SU-DHL-6 (cell line): ENCODE data around the gene SNTG2.

ENCODE experiments used
- H2AFZ ChIP-seq: fragments of 200-600 bp; sonication (generic); 2 replicates; pipeline ENCODE4 v1.6.1; 2014; ENCODE audit warnings: low read depth, mild to moderate bottlenecking, moderate library complexity, mixed read lengths, antibody characterized with exemption, low read length; ENCODE audit not compliant: severe bottlenecking
- H3F3A ChIP-seq: fragments of 200-600 bp; shearing (Covaris generic); 2 replicates; pipeline ENCODE4 v1.6.0; 2016; ENCODE audit warnings: antibody characterized with exemption, mild to moderate bottlenecking; ENCODE audit not compliant: insufficient read depth
- H3K27ac ChIP-seq: fragments of 200-600 bp; sonication (generic); 2 replicates; pipeline ENCODE4 v1.5.1; 2016; ENCODE audit warnings: low read depth, mild to moderate bottlenecking, low read length, moderate library complexity, mixed read lengths
- H3K27me3 ChIP-seq: fragments of 200-600 bp; sonication (generic), shearing (Covaris generic); 2 replicates; pipeline ENCODE4 v1.6.0; 2014; ENCODE audit warnings: mild to moderate bottlenecking, low read length
- H3K36me3 ChIP-seq: fragments of 200-600 bp; sonication (generic); 2 replicates; pipeline ENCODE4 v1.6.1; 2014; ENCODE audit warnings: mild to moderate bottlenecking, low read length, mixed read lengths
- H3K4me2 ChIP-seq: fragments of 300-600, 200-600 bp; shearing (Covaris generic), sonication (generic); 2 replicates; pipeline ENCODE4 v1.6.0; 2014; ENCODE audit warnings: low read length, low read depth, mild to moderate bottlenecking; ENCODE audit not compliant: poor library complexity, severe bottlenecking
- H3K4me3 ChIP-seq: fragments of 200-600 bp; sonication (generic); 2 replicates; pipeline ENCODE4 v1.5.1; 2014; ENCODE audit warnings: antibody characterized with exemption, low read length, mild to moderate bottlenecking, mixed read lengths; ENCODE audit not compliant: insufficient read depth, poor library complexity, severe bottlenecking
- H3K79me2 ChIP-seq: fragments of 200-600 bp; sonication (generic); 2 replicates; pipeline ENCODE4 v1.6.1; 2014; ENCODE audit warnings: mild to moderate bottlenecking, low read length, moderate library complexity; ENCODE audit not compliant: insufficient read depth
- H3K9ac ChIP-seq: fragments of 200-600 bp; sonication (generic); 2 replicates; pipeline ENCODE4 v1.7.0; 2014; ENCODE audit warnings: mild to moderate bottlenecking, low read length
- H3K9me2 ChIP-seq: fragments of 200-600 bp; sonication (generic); replicated peaks from 2 replicates; pipeline ENCODE4 v1.6.1; 2014; ENCODE audit warnings: low read length; ENCODE audit not compliant: insufficient read depth
- H3K9me3 ChIP-seq: fragments of 200-600 bp; sonication (generic); 2 replicates; pipeline ENCODE4 v1.6.1; 2014; ENCODE audit warnings: low read length, mixed read lengths; ENCODE audit not compliant: insufficient read depth
- H4K20me1 ChIP-seq: fragments of 200-600 bp; sonication (generic); 2 replicates; pipeline ENCODE4 v1.6.1; 2014; ENCODE audit warnings: low read depth, mild to moderate bottlenecking, antibody characterized with exemption, low read length, moderate library complexity, mixed read lengths
- CTCF ChIP-seq: fragments of 200-600 bp; sonication (generic); IDR thresholded peaks from one replicate; pipeline ENCODE4 v1.5.1; 2017; ENCODE audit warnings: antibody characterized with exemption, mild to moderate bottlenecking, low read length, moderate library complexity; ENCODE audit not compliant: insufficient read depth, poor library complexity, severe bottlenecking
- EZH2phosphoT487 ChIP-seq: fragments of 200-600 bp; sonication (generic), shearing (Covaris generic); conservative IDR thresholded peaks from 2 replicates; pipeline ENCODE4 v1.6.1; 2018; ENCODE audit warnings: mild to moderate bottlenecking, antibody characterized with exemption, low read length, moderate library complexity, mixed read lengths

Gene SNTG2

DNA sequence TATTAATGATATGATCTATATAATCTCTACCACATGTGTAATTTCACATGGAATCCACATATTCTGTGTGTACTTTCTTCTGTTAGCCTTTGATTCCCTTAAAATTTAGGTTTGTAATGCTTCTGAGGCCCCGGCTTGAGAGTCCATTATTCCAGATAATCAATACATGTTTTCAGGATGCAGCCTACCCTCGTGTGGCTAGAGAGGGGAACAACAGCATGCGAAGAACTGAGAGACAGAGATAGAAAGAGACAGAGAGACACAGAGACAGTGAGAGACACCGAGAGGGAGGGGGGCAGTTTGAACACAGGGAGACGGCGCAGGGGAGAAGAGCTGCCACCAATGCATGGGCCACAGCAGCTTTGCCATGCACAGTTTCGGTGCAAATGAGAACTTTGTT lies 185.4 kb downstream of the SNTG2 start:
- no peaks in the 10 kb centered on the region for H4K20me1 ChIP-seq
- no peak overlapping the region for H3K9ac ChIP-seq
- H3K79me2 ChIP-seq = no peaks in the 10 kb centered on the region
- H3K4me3 ChIP-seq = no peak overlapping the region
- H3K9me2 ChIP-seq = no peaks in the 10 kb centered on the region
- H3K36me3 ChIP-seq = no peaks in the 10 kb centered on the region
- no peaks in the 10 kb centered on the region for H3K9me3 ChIP-seq
- no peak overlapping the region for H3K4me2 ChIP-seq
- TF ChIP-seq EZH2phosphoT487 (no peak), CTCF (no peak)
- H2AFZ ChIP-seq = no peak overlapping the region
- no peak overlapping the region for H3K27ac ChIP-seq
- H3F3A ChIP-seq = no peaks in the 10 kb centered on the region
- no peaks in the 10 kb centered on the region for H3K27me3 ChIP-seq

DNA sequence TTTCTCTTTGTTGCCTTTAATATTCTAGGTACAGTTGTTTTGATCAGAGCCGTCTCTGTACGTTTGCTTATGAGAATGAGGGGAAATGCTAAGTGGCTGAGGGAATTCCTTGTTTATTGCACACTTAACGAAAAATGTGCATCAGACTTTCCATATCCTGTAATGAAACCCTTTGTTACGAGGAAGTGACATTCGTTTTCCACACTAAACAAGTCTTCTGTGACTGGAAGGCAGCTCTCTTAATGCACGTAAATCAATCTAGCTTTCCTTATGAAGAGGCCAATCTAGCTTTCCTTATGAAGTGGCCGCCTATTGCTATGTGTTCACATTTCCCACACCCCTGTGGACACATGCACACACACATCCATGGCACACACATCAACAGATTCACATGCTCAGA lies 186.2 kb downstream of the SNTG2 start:
- no peaks in the 10 kb centered on the region for H3K9me3 ChIP-seq
- TF ChIP-seq CTCF = no peak
- TF ChIP-seq EZH2phosphoT487 = no peak
- no peaks in the 10 kb centered on the region for H3K9me2 ChIP-seq
- H3K79me2 ChIP-seq = no peaks in the 10 kb centered on the region
- H2AFZ ChIP-seq = no peak overlapping the region
- no peak overlapping the region for H3K4me3 ChIP-seq
- H3F3A ChIP-seq = no peaks in the 10 kb centered on the region
- H4K20me1 ChIP-seq = no peaks in the 10 kb centered on the region
- H3K9ac ChIP-seq = no peak overlapping the region
- no peak overlapping the region for H3K27ac ChIP-seq
- no peaks in the 10 kb centered on the region for H3K27me3 ChIP-seq
- H3K4me2 ChIP-seq = no peak overlapping the region
- no peaks in the 10 kb centered on the region for H3K36me3 ChIP-seq

DNA sequence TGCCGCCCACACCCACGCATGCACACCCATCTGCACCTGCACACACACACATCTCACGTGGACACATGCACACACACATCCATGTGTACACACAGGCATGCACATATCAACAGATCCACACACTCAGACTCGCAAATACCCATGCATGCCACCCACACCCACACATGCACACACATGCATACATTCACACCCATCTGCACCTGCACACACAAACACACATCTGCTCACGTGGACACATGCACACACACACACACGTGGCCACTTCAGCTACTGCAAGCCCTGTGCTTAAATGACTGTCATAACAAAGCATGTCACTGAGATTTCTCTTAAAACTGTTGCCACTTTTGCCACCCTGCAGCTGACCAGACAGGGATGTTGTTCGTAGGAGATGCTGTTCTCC lies 186.6 kb downstream of the SNTG2 start:
- Histone ChIP-seq H3K4me2 (no peak overlapping the region), H3K9me2 (no peaks in the 10 kb centered on the region), H3K4me3 (no peak overlapping the region), H3K9ac (no peak overlapping the region), H3F3A (no peaks in the 10 kb centered on the region), H3K27me3 (no peaks in the 10 kb centered on the region), H2AFZ (no peak overlapping the region), H4K20me1 (no peaks in the 10 kb centered on the region), H3K79me2 (no peaks in the 10 kb centered on the region), H3K27ac (no peak overlapping the region), H3K9me3 (no peaks in the 10 kb centered on the region), H3K36me3 (no peaks in the 10 kb centered on the region)
- TF ChIP-seq EZH2phosphoT487 = no peak
- TF ChIP-seq CTCF = no peak
